Brain microvascular endothelial cell (primary cell): ENCODE results near the gene EYS.
"Not testable (repeated sequence)": the region's sequence is repeated elsewhere in the genome, so short reads cannot be mapped to it uniquely, and the experiment has no call there.

Experiments
- DNase-seq: peaks from one replicate; pipeline ENCODE4 v3.0.0-alpha.2; 2020
- H3K27ac ChIP-seq: fragments of 250-450 bp; sonication (Bioruptor Pico); 2 replicates; pipeline ENCODE4 v1.5.1; 2020; ENCODE audit warnings: mild to moderate bottlenecking, moderate library complexity
- H3K27me3 ChIP-seq: fragments of 250-450 bp; sonication (Bioruptor Pico); replicated peaks from 2 replicates; pipeline ENCODE4 v1.5.1; 2020; ENCODE audit warnings: mild to moderate bottlenecking
- H3K36me3 ChIP-seq: fragments of 250-450 bp; sonication (Bioruptor Pico); replicated peaks from 2 replicates; pipeline ENCODE4 v1.5.1; 2020; ENCODE audit warnings: mild to moderate bottlenecking
- H3K4me3 ChIP-seq: 2 replicates; pipeline ENCODE4 v1.5.1; 2011; ENCODE audit warnings: low read depth, mild to moderate bottlenecking, control low read depth, low read length, moderate library complexity
- CTCF ChIP-seq: IDR thresholded peaks from 2 replicates; pipeline ENCODE4 v1.5.1; 2011; ENCODE audit warnings: low read depth, mild to moderate bottlenecking, moderate library complexity, low read length, control low read depth, inconsistent platforms; ENCODE audit errors: missing control alignments
- in situ Hi-C: cut with HindIII; loops from 2 replicates; pipeline ENCODE4 v1.10.0; 2017; ENCODE audit warnings: low sequenced_read_pairs, low pct_ligation_motif_present

The EYS gene

GRCh38 chr6:63757826-63758225 lies 1949.2 kb downstream of the EYS start:
- no peak overlapping the region for H3K4me3 ChIP-seq
- no peaks in the 10 kb centered on the region for H3K27me3 ChIP-seq
- no peak for TF ChIP-seq CTCF
- in situ Hi-C loops: no loop called here
- no peak for DNase-seq
- no peak overlapping the region for H3K27ac ChIP-seq
- no peaks in the 10 kb centered on the region for H3K36me3 ChIP-seq

- H3K4me3 ChIP-seq, H3K27ac ChIP-seq, DNase-seq, H3K27me3 ChIP-seq, in situ Hi-C loops, H3K36me3 ChIP-seq: not testable (repeated sequence)
Measured at GRCh38 chr6:63757275-63757674, 1949.8 kb downstream of the EYS start.

GRCh38 chr6:63750400-63750799 lies 1956.6 kb downstream of the EYS start:
- no peak overlapping the region for H3K27ac ChIP-seq
- in situ Hi-C loops: no loop called here
- no peak for DNase-seq
- H3K36me3 ChIP-seq: no peaks in the 10 kb centered on the region
- no peak overlapping the region for H3K4me3 ChIP-seq
- no peak for TF ChIP-seq CTCF
- no peaks in the 10 kb centered on the region for H3K27me3 ChIP-seq

- DNase-seq: no peak
- Histone ChIP-seq H3K4me3 (no peak overlapping the region), H3K36me3 (no peaks in the 10 kb centered on the region), H3K27ac (no peak overlapping the region), H3K27me3 (no peaks in the 10 kb centered on the region)
- in situ Hi-C loops: no loop called here
- TF ChIP-seq CTCF: no peak
Measured at GRCh38 chr6:63745784-63746183, 1961.2 kb downstream of the EYS start.

GRCh38 chr6:63744810-63745209 lies 1962.2 kb downstream of the EYS start:
- H3K27me3 ChIP-seq: no peaks in the 10 kb centered on the region
- TF ChIP-seq CTCF: no peak
- in situ Hi-C loops: no loop called here
- DNase-seq: no peak
- no peak overlapping the region for H3K4me3 ChIP-seq
- H3K27ac ChIP-seq: no peak overlapping the region
- no peaks in the 10 kb centered on the region for H3K36me3 ChIP-seq

GRCh38 chr6:63743691-63744090 lies 1963.3 kb downstream of the EYS start:
- DNase-seq: no peak
- Histone ChIP-seq H3K4me3 (no peak overlapping the region), H3K27ac (no peak overlapping the region), H3K36me3 (no peaks in the 10 kb centered on the region), H3K27me3 (no peaks in the 10 kb centered on the region)
- TF ChIP-seq CTCF: no peak
- in situ Hi-C loops: no loop called here

GRCh38 chr6:63742060-63742459 lies 1965.0 kb downstream of the EYS start:
- Histone ChIP-seq H3K4me3 (no peak overlapping the region), H3K27ac (no peak overlapping the region), H3K36me3 (no peaks in the 10 kb centered on the region), H3K27me3 (no peaks in the 10 kb centered on the region)
- TF ChIP-seq CTCF: no peak
- DNase-seq: no peak
- in situ Hi-C loops: no loop called here
